Kidney epithelial cell (primary cell): ENCODE measurements around the gene RAD51B. TPM values are rescaled to one million over a fixed set of nuclear protein-coding genes. Genes with fewer than 3 reads are reported as not detected.

ENCODE experiments used
- DNase-seq: peaks from one replicate; pipeline ENCODE4 v3.0.0-alpha.2; 2010; ENCODE audit warnings: low read depth
- H3K27me3 ChIP-seq: 2 replicates; pipeline ENCODE4 v1.6.0; 2011; ENCODE audit warnings: low read length; ENCODE audit not compliant: control insufficient read depth, insufficient read depth
- H3K36me3 ChIP-seq: 2 replicates; pipeline ENCODE4 v1.5.1; 2011; ENCODE audit warnings: low read length; ENCODE audit not compliant: control insufficient read depth, insufficient read depth
- H3K4me3 ChIP-seq: 2 replicates; pipeline ENCODE4 v1.5.1; 2011; ENCODE audit warnings: low read depth, mild to moderate bottlenecking, control low read depth, low read length
- total RNA-seq: library from RNA; depleted of rRNA; stranded (reverse); fragments of >200 nt; gene quantifications from 2 replicates; pipeline ENCODE4 v1.2.3, GENCODE V29; 2015
- TF ChIP-seq, protein P1 (sequence below): IDR thresholded peaks from 2 replicates; pipeline ENCODE4 v1.5.1; 2011; ENCODE audit warnings: mild to moderate bottlenecking, moderate library complexity, low read length, control low read depth, inconsistent platforms; ENCODE audit not compliant: insufficient read depth, poor library complexity, severe bottlenecking

RAD51B gene
- total RNA-seq, 1 donor from 2014 or later, result 9.5 TPM

DNA sequence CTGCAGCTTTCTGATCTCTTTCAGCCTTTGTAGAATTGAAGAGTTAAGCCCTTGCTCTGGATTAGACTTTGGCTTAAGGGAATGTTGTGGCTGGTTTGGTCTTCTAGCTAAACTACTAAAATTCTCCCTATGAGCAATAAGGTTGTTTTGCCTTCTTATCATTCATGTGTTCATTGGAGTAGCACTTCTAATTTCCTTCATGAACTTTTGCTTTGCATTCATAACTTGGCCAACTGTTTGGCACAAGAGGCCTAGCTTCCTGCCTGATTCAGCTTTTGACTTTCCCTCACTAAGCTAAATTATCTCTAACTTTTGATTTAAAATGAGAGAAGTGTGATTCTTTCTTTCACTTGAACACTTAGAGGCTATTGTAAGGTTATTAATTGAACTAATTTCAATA lies 384.3 kb downstream of the RAD51B start:
- Histone ChIP-seq H3K36me3 (no peaks in the 10 kb centered on the region), H3K4me3 (no peak overlapping the region), H3K27me3 (no peaks in the 10 kb centered on the region)
- TF ChIP-seq, protein P1, sequence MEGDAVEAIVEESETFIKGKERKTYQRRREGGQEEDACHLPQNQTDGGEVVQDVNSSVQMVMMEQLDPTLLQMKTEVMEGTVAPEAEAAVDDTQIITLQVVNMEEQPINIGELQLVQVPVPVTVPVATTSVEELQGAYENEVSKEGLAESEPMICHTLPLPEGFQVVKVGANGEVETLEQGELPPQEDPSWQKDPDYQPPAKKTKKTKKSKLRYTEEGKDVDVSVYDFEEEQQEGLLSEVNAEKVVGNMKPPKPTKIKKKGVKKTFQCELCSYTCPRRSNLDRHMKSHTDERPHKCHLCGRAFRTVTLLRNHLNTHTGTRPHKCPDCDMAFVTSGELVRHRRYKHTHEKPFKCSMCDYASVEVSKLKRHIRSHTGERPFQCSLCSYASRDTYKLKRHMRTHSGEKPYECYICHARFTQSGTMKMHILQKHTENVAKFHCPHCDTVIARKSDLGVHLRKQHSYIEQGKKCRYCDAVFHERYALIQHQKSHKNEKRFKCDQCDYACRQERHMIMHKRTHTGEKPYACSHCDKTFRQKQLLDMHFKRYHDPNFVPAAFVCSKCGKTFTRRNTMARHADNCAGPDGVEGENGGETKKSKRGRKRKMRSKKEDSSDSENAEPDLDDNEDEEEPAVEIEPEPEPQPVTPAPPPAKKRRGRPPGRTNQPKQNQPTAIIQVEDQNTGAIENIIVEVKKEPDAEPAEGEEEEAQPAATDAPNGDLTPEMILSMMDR, result no peak
- no peak for DNase-seq

- H3K36me3 ChIP-seq, result no peaks in the 10 kb centered on the region
- no peaks in the 10 kb centered on the region for H3K27me3 ChIP-seq
- H3K4me3 ChIP-seq, result no peak overlapping the region
- no peak for DNase-seq
- TF ChIP-seq, protein P1, result no peak
These were observed 388.6 kb downstream of the RAD51B start for GRCh38 chr14:68208218-68208617.

DNA sequence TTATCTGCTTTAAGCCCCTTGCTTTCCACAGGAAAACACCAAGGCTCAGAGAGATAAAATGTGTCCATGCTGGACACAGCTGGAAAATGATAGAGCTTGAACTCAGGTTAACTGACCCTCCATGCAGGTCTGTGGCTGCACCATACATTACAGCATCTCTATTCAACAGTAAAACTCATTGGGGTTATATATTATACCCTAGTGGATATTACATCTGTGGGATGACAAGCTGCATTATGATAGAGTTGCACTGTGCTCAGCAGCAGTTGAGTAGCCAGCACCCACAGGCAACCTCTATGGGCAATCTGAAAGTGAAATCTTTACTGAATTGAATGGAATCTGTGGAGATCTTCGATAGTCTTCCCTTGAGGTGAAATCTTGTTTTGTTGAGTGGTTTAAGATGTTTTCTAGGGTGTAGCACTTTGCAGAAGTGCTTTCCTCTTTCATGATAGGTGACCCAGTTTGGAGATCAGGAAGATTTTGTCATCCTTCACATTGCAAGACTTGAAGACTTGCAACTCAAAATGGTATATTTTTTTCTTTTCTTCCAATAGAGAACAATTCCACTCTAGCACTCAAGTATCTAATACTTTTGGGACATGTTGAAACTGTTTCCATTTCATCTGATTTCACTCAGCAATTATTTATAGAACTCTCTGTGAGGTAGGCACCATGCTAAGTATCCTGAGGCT lies 389.2 kb downstream of the RAD51B start:
- Histone ChIP-seq H3K27me3 (no peaks in the 10 kb centered on the region), H3K4me3 (no peak overlapping the region), H3K36me3 (no peaks in the 10 kb centered on the region)
- TF ChIP-seq, protein P1, result no peak
- DNase-seq, result no peak

DNA sequence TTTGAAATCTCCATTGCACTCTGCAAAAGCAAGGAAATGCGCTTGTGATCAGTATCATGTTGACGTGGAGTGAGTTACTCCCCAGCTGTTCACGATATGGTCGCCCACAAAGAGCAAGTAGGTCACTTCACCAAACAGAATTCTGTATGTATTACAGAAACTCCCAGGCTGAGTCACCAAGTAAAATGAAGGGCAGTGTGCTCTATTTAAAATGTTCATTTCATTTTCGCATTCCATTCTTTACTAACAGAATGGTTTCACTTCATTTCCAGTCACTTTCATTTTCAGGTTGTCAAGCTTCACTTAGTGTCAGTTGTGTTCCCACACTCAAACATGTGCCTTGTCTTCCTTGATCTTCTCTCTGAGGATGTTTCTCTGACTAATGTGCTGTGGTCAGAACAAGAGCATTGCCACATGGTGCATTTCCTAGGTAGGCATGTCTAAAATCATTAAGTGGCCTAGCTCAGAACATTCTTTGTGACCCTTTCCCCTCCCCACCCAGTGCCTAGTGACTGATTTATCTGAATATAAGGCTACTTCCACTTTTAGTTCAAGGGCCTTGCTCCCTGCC lies 391.2 kb downstream of the RAD51B start:
- peak; percentile 99 for DNase-seq
- TF ChIP-seq, protein P1, result no peak
- Histone ChIP-seq H3K4me3 (no peak overlapping the region), H3K27me3 (no peaks in the 10 kb centered on the region), H3K36me3 (no peaks in the 10 kb centered on the region)

GRCh38 chr14:68211421-68211820 lies 391.8 kb downstream of the RAD51B start:
- Histone ChIP-seq H3K27me3 (no peaks in the 10 kb centered on the region), H3K36me3 (no peaks in the 10 kb centered on the region), H3K4me3 (no peak overlapping the region)
- no peak for DNase-seq
- TF ChIP-seq, protein P1, result no peak

DNA sequence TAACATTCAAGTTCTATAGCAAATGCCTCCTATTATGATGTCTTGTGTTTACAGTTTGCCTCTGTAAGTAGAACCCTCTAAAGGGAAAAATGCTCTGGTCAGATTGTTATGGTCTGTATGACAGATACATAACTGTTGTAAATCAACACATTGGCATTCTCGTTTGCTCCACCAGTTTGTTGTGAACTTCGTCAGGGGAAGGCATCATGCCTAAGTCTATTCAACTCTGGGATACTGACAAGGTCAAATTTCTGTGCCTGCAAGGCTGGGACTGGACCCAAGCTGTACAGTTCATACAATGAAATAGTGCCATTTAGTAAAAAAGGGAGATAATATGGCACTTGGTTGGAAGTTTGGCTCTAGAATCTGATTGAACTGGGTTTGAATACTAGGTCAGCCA lies 392.3 kb downstream of the RAD51B start:
- Histone ChIP-seq H3K36me3 (no peaks in the 10 kb centered on the region), H3K27me3 (no peaks in the 10 kb centered on the region), H3K4me3 (no peak overlapping the region)
- TF ChIP-seq, protein P1, result no peak
- no peak for DNase-seq
